Psoas muscle (tissue), 8 donors: Measurements from ENCODE around the gene XPO1. TPM values are rescaled to one million over a fixed set of nuclear protein-coding genes. Genes with fewer than 3 reads are reported as not detected.
"Not testable (repeated sequence)": the region's sequence is repeated elsewhere in the genome, so short reads cannot be mapped to it uniquely, and the experiment has no call there.

Source experiments
- ATAC-seq, 4 donors: fragments of 200-7000 bp; cut with Tn5 transposase; one replicate each; pipeline ENCODE4 v1.9.1; 2020; ENCODE audit warnings: moderate library complexity in 3 of 4, mild to moderate bottlenecking in 2 of 4
- DNase-seq, 2 donors: peaks; one replicate each; pipeline ENCODE4 v3.0.0-alpha.2; 2020
- H3K27ac ChIP-seq: fragments of 200-600 bp; one replicate; pipeline ENCODE4 v1.8.0; 2022
- H3K27me3 ChIP-seq, 3 donors: fragments of 200-600 bp in 1 of 3; one replicate each; pipeline versions ENCODE4 v1.6.1 to v1.8.0; 2013 to 2022; ENCODE audit warnings: low read length in 2 of 3, mild to moderate bottlenecking in 2 of 3, moderate library complexity in 1 of 3; ENCODE audit not compliant: insufficient read depth in 3 of 3
- H3K36me3 ChIP-seq, 2 donors: fragments of 200-600 bp in 1 of 2; one replicate each; pipeline versions ENCODE4 v1.6.1 to v1.8.0; 2013 to 2022; ENCODE audit warnings: low read depth in 1 of 2, mild to moderate bottlenecking in 1 of 2, moderate library complexity in 1 of 2; ENCODE audit not compliant: insufficient read depth in 1 of 2
- H3K4me1 ChIP-seq: fragments of 200-600 bp; one replicate; pipeline ENCODE4 v1.8.0; 2022
- H3K4me3 ChIP-seq: fragments of 200-600 bp; one replicate; pipeline ENCODE4 v1.8.0; 2022; ENCODE audit warnings: mild to moderate bottlenecking
- H3K9me3 ChIP-seq: fragments of 200-600 bp; one replicate; pipeline ENCODE4 v1.8.0; 2022
- WGBS, 3 donors: extraction: QIAGEN DNeasy Blood & Tissue Kit; methylation state at CpG; one replicate each; pipeline versions ENCODE4 v1.1.6 to v1.1.7; 2013; 5-methylcytosine and 5-hydroxymethylcytosine counted together
- intact Hi-C, 2 donors: fragments of 100-400 bp; cut with DNase I; formaldehyde crosslinking; loops; one replicate each; pipeline versions ENCODE4 v1.11.0 to v1.14.2; 2022
- polyA plus RNA-seq, 3 donors: library from polyadenylated mRNA; stranded (reverse); fragments of 200-250 nt; gene quantifications; one replicate each; pipeline ENCODE4 v1.2.3, GENCODE V29; 2013
- total RNA-seq, 4 donors: library from RNA; stranded (reverse); fragmentation: NEBNext Ultra II Directional in 2 of 4; extraction: Animal tissue kit (Norgen Biotek cat#: 25700) in 2 of 4; gene quantifications; one replicate each; pipeline versions ENCODE4 v1.2.1 to v1.2.4, GENCODE V29; 2021 to 2023
- TF ChIP-seq, protein P1 (sequence below): fragments of 200-600 bp; IDR thresholded peaks from one replicate; pipeline ENCODE4 v1.8.0; 2022; ENCODE audit warnings: antibody characterized with exemption
- donor health status: healthy with polysubstance abuse.
- donor health status: DM: no; HTN: no; CAD: no; lungs with moderate emphysema.
- donor health status: Bipolar disorder and iron deficiency.
- donor health status: healthy.
- donor health status: DM: yes; HTN: yes; CAD: no.
- donor health status: DM: no; HTN: no; CAD: no.
- donor health status: DM: no; HTN: no; CAD: no.
- donor health status: DM: yes; HTN: yes; CAD: no.

XPO1 gene
- total and polyA plus RNA-seq, 7 donors: 33.5 to 108 (median 58.1) TPM

DNA sequence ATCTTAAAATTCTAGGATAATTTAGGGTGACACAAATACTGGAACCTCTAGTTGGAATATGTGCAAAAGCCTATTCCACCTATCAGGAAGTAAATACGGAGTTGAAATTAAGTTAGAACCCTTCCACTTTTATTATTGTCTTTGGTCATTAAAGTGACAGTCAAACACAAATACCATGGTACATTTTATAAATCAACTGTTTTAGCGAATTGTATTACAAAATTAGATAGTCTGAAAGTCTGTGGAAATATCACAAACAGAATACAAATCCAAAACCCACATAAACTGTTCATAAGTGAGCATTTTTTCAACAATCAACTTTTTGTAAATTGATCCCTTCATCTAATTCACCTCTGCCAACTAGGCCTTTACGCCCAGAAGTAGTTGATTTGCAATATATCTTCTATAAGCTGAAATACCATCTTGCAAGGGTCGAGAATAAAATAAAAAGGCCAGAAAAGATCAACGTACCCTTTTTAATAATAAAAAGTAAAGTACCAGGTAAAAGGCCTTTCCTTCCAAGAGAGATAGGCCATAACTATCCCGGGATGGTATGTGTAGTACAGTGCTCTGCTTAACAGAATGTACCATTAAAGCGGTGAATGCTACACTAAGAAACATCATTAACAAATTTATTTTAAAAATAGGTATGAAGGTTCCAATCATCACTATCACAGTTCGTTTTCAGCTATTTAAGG lies 68.6 kb downstream of the XPO1 start:
- WGBS, 3 donors: 5 to 9% (median 5%) methylated on average over 8 of the region's 8 CpGs
- no peak for DNase-seq
- intact Hi-C loops: loop anchor here (5.0 to 10.0 kb wide), 4 partner anchors 47 to 585 kb away; partner anchors contain the start of genes REL (in 1 of the 2) and XPO1 (in 1 of the 2)
- Histone ChIP-seq H3K36me3 (peaks cover 0 to 18% of the 10 kb centered on the region in 2 donors), H3K4me1 (peaks cover 40% of the 10 kb centered on the region), H3K4me3 (peak overlapping the region; percentile 94), H3K27me3 (no peaks in the 10 kb centered on the region), H3K27ac (peak overlapping the region; percentile 99), H3K9me3 (no peaks in the 10 kb centered on the region)
- TF ChIP-seq, protein P1, sequence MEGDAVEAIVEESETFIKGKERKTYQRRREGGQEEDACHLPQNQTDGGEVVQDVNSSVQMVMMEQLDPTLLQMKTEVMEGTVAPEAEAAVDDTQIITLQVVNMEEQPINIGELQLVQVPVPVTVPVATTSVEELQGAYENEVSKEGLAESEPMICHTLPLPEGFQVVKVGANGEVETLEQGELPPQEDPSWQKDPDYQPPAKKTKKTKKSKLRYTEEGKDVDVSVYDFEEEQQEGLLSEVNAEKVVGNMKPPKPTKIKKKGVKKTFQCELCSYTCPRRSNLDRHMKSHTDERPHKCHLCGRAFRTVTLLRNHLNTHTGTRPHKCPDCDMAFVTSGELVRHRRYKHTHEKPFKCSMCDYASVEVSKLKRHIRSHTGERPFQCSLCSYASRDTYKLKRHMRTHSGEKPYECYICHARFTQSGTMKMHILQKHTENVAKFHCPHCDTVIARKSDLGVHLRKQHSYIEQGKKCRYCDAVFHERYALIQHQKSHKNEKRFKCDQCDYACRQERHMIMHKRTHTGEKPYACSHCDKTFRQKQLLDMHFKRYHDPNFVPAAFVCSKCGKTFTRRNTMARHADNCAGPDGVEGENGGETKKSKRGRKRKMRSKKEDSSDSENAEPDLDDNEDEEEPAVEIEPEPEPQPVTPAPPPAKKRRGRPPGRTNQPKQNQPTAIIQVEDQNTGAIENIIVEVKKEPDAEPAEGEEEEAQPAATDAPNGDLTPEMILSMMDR: no peak
- no peak for ATAC-seq

DNA sequence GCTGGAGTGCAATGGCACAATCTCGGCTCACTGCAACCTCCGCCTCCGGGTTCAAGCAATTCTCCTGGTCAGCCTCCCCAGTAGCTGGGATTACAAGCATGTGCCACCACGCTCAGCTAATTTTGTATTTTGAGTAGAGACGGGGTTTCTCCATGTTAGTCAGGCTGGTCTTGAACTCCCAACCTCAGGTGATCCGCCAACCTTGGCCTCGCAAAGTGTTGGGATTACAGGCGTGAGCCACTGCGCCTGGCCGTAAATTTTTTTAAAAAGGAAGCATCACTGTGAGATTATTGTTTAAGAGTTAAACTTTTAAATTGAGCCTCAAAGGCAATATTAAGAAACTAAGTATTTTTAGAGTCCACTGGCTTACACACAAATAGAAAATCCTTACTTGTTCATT lies 69.9 kb downstream of the XPO1 start:
- Histone ChIP-seq H3K36me3 (peaks cover 0 to 18% of the 10 kb centered on the region in 2 donors), H3K4me1 (peaks cover 52% of the 10 kb centered on the region), H3K4me3 (peak overlapping the region; percentile 94)
- not testable (repeated sequence) for H3K9me3 ChIP-seq, H3K27me3 ChIP-seq, H3K27ac ChIP-seq, DNase-seq, ATAC-seq
- intact Hi-C loops: loop anchor here (5.0 to 10.0 kb wide), 2 partner anchors 46 to 93 kb away; no protein-coding TSS in a partner anchor
- 92 to 97% (median 92%) methylated on average over 10 of the region's 10 CpGs for WGBS, 3 donors

DNA sequence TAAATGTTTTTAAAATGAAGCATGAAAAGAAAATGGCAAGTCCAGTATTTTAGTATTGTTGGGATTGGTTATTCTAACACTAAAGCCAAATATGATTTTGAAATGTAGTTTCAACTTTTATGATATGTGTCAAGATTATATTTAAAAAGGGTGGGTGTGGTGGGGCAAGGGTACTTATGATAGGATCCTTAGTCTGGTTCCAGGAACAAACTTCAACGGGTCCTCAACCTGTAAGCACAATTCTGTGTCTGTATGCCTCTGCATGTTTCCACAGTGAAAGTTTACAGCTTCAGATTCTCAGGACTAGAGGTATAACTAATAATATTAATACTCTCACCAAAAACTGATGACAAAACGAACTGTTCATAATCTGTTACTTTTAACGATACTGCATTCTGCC lies 73.1 kb downstream of the XPO1 start:
- WGBS, 3 donors: 66 to 81% (median 71%) methylated on average over 3 of the region's 3 CpGs
- peak overlapping the region; percentile 60 for H3K27ac ChIP-seq

DNA sequence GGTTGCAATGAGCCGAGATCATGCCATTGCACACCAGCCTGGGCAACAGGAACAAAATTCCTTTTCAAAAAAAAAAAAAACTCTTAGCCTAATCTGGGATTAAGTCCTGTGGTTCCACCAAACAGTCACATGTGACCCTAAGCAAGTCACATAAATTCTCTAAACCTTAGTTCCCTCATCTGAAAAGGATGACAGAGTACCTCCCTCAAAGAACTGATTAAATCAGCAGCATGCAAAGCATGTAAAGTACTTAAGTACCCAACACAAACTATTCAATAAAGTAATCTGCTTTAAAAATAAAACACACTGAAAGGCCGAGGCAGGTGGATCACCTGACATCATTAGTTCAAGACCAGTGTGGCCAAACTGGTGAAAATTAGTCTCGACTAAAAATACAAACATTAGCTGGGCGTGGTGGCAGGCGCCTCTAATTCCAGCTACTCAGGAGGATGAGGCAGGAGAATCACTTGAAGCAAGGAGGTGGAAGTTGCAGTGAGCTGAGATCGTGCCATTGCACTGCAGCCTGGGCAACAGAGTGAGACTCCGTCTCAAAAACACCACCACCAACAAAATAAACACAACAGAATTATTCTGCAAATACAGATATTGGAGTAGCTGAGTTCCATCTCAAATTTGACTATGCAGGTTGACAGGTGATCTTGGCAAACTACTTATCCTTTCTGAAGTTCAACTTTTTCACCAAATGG lies 74.2 kb downstream of the XPO1 start:
- Histone ChIP-seq H3K4me1 (peaks cover 63% of the 10 kb centered on the region), H3K4me3 (no peak overlapping the region), H3K27me3 (no peaks in the 10 kb centered on the region), H3K36me3 (peaks cover 0 to 11% of the 10 kb centered on the region in 2 donors), H3K9me3 (no peaks in the 10 kb centered on the region), H3K27ac (peak overlapping the region; percentile 60)
- TF ChIP-seq, protein P1: no peak
- no peak for DNase-seq
- WGBS, 3 donors: 60 to 84% (median 64%) methylated on average over 7 of the region's 7 CpGs
- no peak for ATAC-seq
- intact Hi-C loops: loop anchor here (10.0 kb wide), 1 partner anchor 89 kb away; no protein-coding TSS in a partner anchor

More for the DNA sequence above, 73.1 kb downstream of the XPO1 start:
- peaks cover 55% of the 10 kb centered on the region for H3K4me1 ChIP-seq
- no peak for ATAC-seq
- H3K36me3 ChIP-seq: peaks cover 0 to 12% of the 10 kb centered on the region in 2 donors
- TF ChIP-seq, protein P1: no peak
- no peak overlapping the region for H3K4me3 ChIP-seq
- no peaks in the 10 kb centered on the region for H3K27me3 ChIP-seq
- DNase-seq: no peak
- no peaks in the 10 kb centered on the region for H3K9me3 ChIP-seq
- intact Hi-C loops: loop anchor here (5.0 to 10.0 kb wide), 2 partner anchors 43 to 90 kb away; no protein-coding TSS in a partner anchor

DNA sequence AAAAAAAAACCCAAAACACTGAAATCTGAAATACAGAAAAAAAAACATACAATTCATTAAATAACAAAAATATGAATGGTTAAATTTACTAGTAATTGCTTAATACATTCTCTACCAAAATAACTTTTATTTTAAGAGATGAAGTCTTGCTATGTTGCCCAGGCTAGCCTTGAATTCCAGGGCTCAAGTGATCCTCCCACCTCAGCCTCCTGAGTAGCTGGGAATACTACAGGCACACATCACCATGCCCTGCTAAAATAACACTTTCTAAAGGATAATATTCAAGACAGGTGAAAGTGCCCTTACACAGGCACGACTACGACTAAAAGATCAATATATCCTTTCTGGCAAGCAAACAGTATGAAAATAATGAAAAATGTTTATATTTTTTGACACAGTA lies 76.8 kb downstream of the XPO1 start:
- TF ChIP-seq, protein P1: no peak
- intact Hi-C loops: loop anchor here (10.0 kb wide), 1 partner anchor 87 kb away; no protein-coding TSS in a partner anchor
- H3K4me3 ChIP-seq: no peak overlapping the region
- H3K27me3 ChIP-seq: no peaks in the 10 kb centered on the region
- no peaks in the 10 kb centered on the region for H3K36me3 ChIP-seq
- H3K27ac ChIP-seq: no peak overlapping the region
- H3K9me3 ChIP-seq: no peaks in the 10 kb centered on the region
- peaks cover 61% of the 10 kb centered on the region for H3K4me1 ChIP-seq
- DNase-seq (no peak), ATAC-seq (no peak)
- 90 to 94% (median 91%) methylated on average over 2 of the region's 2 CpGs for WGBS, 3 donors
